Endothelial cell (in vitro differentiated cells): ENCODE measurements around the gene LAIR2. TPM values are rescaled to one million over a fixed set of nuclear protein-coding genes. Genes with fewer than 3 reads are reported as not detected.

Experiments used
- DNase-seq: peaks from one replicate; pipeline ENCODE4 v3.0.0; 2021; ENCODE audit warnings: low spot score
- H3K27ac Mint-ChIP-seq: one replicate; pipeline ENCODE4 v1.8.0; 2021; ENCODE audit warnings: mixed read lengths, inconsistent platforms; ENCODE audit not compliant: unreplicated experiment
- H3K27me3 Mint-ChIP-seq: one replicate; pipeline ENCODE4 v1.8.0; 2021; ENCODE audit warnings: mild to moderate bottlenecking, moderate library complexity, mixed read lengths, inconsistent platforms; ENCODE audit not compliant: unreplicated experiment
- H3K36me3 Mint-ChIP-seq: one replicate; pipeline ENCODE4 v1.8.0; 2021; ENCODE audit warnings: mild to moderate bottlenecking, low read depth, mixed read lengths, inconsistent platforms; ENCODE audit not compliant: unreplicated experiment
- H3K4me1 Mint-ChIP-seq: one replicate; pipeline ENCODE4 v1.8.0; 2021; ENCODE audit warnings: mild to moderate bottlenecking, mixed read lengths, inconsistent platforms; ENCODE audit not compliant: unreplicated experiment
- H3K4me3 Mint-ChIP-seq: one replicate; pipeline ENCODE4 v1.8.0; 2021; ENCODE audit warnings: mild to moderate bottlenecking, mixed read lengths, inconsistent platforms; ENCODE audit not compliant: unreplicated experiment
- H3K9me3 Mint-ChIP-seq: one replicate; pipeline ENCODE4 v1.8.0; 2021; ENCODE audit warnings: mixed read lengths, inconsistent platforms; ENCODE audit not compliant: unreplicated experiment
- CTCF ChIP-seq: fragments of 200-600 bp; sonication (generic); IDR thresholded peaks from one replicate; pipeline ENCODE4 v1.5.0; 2021; ENCODE audit warnings: antibody characterized with exemption; ENCODE audit not compliant: unreplicated experiment
- total RNA-seq: library from RNA; stranded (reverse); fragmentation: NEBNext Ultra II Directional; extraction: Animal tissue kit (Norgen Biotek cat#: 25700); gene quantifications from one replicate; pipeline ENCODE4 v1.2.1, GENCODE V29; 2021; ENCODE audit not compliant: unreplicated experiment

Gene LAIR2
- total RNA-seq, 1 donor from 2014 or later, result not detected

GRCh38 chr19:54456423-54457373 lies 45.9 kb upstream of the LAIR2 start:
- no peak for TF ChIP-seq CTCF
- DNase-seq, result no peak
- Mint-ChIP-seq H3K9me3 (no peaks in the 10 kb centered on the region), H3K27ac (no peak overlapping the region), H3K27me3 (peaks cover 25% of the 10 kb centered on the region), H3K4me1 (peaks cover 17% of the 10 kb centered on the region), H3K4me3 (no peak overlapping the region), H3K36me3 (peaks cover 51% of the 10 kb centered on the region)

GRCh38 chr19:54457773-54458647 lies 44.6 kb upstream of the LAIR2 start:
- peaks cover 44% of the 10 kb centered on the region for H3K36me3 Mint-ChIP-seq
- no peak overlapping the region for H3K27ac Mint-ChIP-seq
- no peaks in the 10 kb centered on the region for H3K9me3 Mint-ChIP-seq
- peaks cover 28% of the 10 kb centered on the region for H3K27me3 Mint-ChIP-seq
- peak overlapping the region; percentile 68 for H3K4me3 Mint-ChIP-seq
- TF ChIP-seq CTCF, result no peak
- peaks cover 21% of the 10 kb centered on the region for H3K4me1 Mint-ChIP-seq
- DNase-seq, result no peak

- H3K36me3 Mint-ChIP-seq, result peaks cover 38% of the 10 kb centered on the region
Measured at GRCh38 chr19:54458648-54459281, 43.9 kb upstream of the LAIR2 start.

More at GRCh38 chr19:54458648-54459281, 43.9 kb upstream of the LAIR2 start:
- DNase-seq, result no peak
- Mint-ChIP-seq H3K4me3 (peak overlapping the region; percentile 82), H3K4me1 (peaks cover 23% of the 10 kb centered on the region), H3K9me3 (no peaks in the 10 kb centered on the region), H3K27me3 (peaks cover 25% of the 10 kb centered on the region), H3K27ac (peak overlapping the region; percentile 28)
- TF ChIP-seq CTCF, result no peak
